Smooth muscle cell (in vitro differentiated cells): ENCODE measurements around the gene DRD2. TPM values are rescaled to one million over a fixed set of nuclear protein-coding genes. Genes with fewer than 3 reads are reported as not detected.

Source experiments
- DNase-seq: peaks from one replicate; lab custom pipeline; 2025; ENCODE audit not compliant: unreplicated experiment; lab: John Stamatoyannopoulos, UW
- H2AFZ ChIP-seq: fragments of 200-600 bp; sonication (generic); 2 replicates; pipeline ENCODE4 v1.6.0; 2016; ENCODE audit warnings: antibody characterized with exemption, low read depth, mild to moderate bottlenecking
- H3F3A ChIP-seq: fragments of 200-600 bp; sonication (generic); 2 replicates; pipeline ENCODE4 v1.6.0; 2017; ENCODE audit warnings: antibody characterized with exemption, low read depth
- H3K27ac ChIP-seq: fragments of 200-600 bp; sonication (generic); 2 replicates; pipeline ENCODE4 v1.5.1; 2016; ENCODE audit warnings: low read depth, mild to moderate bottlenecking
- H3K27me3 ChIP-seq: fragments of 200-600 bp; sonication (generic); 2 replicates; pipeline ENCODE4 v1.6.1; 2016; ENCODE audit warnings: low read depth, mild to moderate bottlenecking
- H3K36me3 ChIP-seq: fragments of 200-600 bp; sonication (generic); 2 replicates; pipeline ENCODE4 v1.5.1; 2016; ENCODE audit warnings: low read depth
- H3K4me1 ChIP-seq: fragments of 200-600 bp; sonication (generic); 2 replicates; pipeline ENCODE4 v1.5.1; 2016; ENCODE audit warnings: low read depth
- H3K4me2 ChIP-seq: fragments of 200-600 bp; sonication (generic); 2 replicates; pipeline ENCODE4 v1.6.0; 2016; ENCODE audit warnings: mild to moderate bottlenecking
- H3K4me3 ChIP-seq: fragments of 200-600 bp; sonication (generic); 2 replicates; pipeline ENCODE4 v1.5.1; 2016; ENCODE audit warnings: mild to moderate bottlenecking
- H3K79me2 ChIP-seq: fragments of 200-600 bp; sonication (generic); 2 replicates; pipeline ENCODE4 v1.6.0; 2016; ENCODE audit warnings: low read depth, mild to moderate bottlenecking
- H3K9ac ChIP-seq: fragments of 200-600 bp; sonication (generic); 2 replicates; pipeline ENCODE4 v1.6.0; 2016; ENCODE audit warnings: low read depth
- H3K9me3 ChIP-seq: fragments of 200-600 bp; sonication (generic); replicated peaks from 2 replicates; pipeline ENCODE4 v1.5.1; 2016; ENCODE audit warnings: low read depth
- H4K20me1 ChIP-seq: fragments of 200-600 bp; sonication (generic); 2 replicates; pipeline ENCODE4 v1.6.0; 2016; ENCODE audit warnings: low read depth
- CTCF ChIP-seq: fragments of 200-600 bp; sonication (generic); IDR thresholded peaks from 2 replicates; pipeline ENCODE4 v1.5.1; 2017; ENCODE audit warnings: borderline replicate concordance, mild to moderate bottlenecking, antibody characterized with exemption; ENCODE audit not compliant: insufficient read depth, poor library complexity, severe bottlenecking
- WGBS: methylation state at CpG from one replicate; pipeline ENCODE4 v1.1.7; 2016; ENCODE audit warnings: low lambda C conversion rate; 5-methylcytosine and 5-hydroxymethylcytosine counted together
- polyA plus RNA-seq: library from polyadenylated mRNA; unstranded; fragments of >200 nt; fragmentation: Nextera tagmentation; extraction: Ambion mirVana; gene quantifications from 2 replicates; pipeline ENCODE4 v1.2.1, GENCODE V29; 2016
- total RNA-seq: library from RNA; depleted of rRNA; stranded (reverse); fragments of >200 nt; gene quantifications from 2 replicates; pipeline ENCODE4 v1.2.3, GENCODE V29; 2014

Gene DRD2
- total and polyA plus RNA-seq, 2 experiments from 2014 or later: 0.57 to 0.72 TPM

- Histone ChIP-seq H4K20me1 (no peaks in the 10 kb centered on the region), H3K4me2 (no peak overlapping the region), H3K4me1 (no peaks in the 10 kb centered on the region), H2AFZ (no peak overlapping the region), H3K4me3 (no peak overlapping the region), H3K27me3 (peaks cover 5% of the 10 kb centered on the region), H3K79me2 (no peaks in the 10 kb centered on the region), H3K9me3 (no peaks in the 10 kb centered on the region), H3K27ac (no peak overlapping the region), H3K9ac (no peak overlapping the region), H3F3A (peaks cover 7% of the 10 kb centered on the region), H3K36me3 (no peaks in the 10 kb centered on the region)
- WGBS: 97% methylated on average over 4 of the region's 4 CpGs
- TF ChIP-seq CTCF: no peak
- no peak for DNase-seq
These were observed 12.4 kb upstream of the DRD2 start for GRCh38 chr11:113487622-113488021.

GRCh38 chr11:113484223-113484622 is 9.0 kb upstream of the DRD2 start:
- Histone ChIP-seq H3K4me2 (no peak overlapping the region), H3K36me3 (no peaks in the 10 kb centered on the region), H2AFZ (no peak overlapping the region), H3K9me3 (no peaks in the 10 kb centered on the region), H3K79me2 (no peaks in the 10 kb centered on the region), H3K9ac (no peak overlapping the region), H3K27ac (no peak overlapping the region), H3K4me3 (no peak overlapping the region), H4K20me1 (no peaks in the 10 kb centered on the region), H3K4me1 (no peaks in the 10 kb centered on the region), H3K27me3 (peaks cover 5% of the 10 kb centered on the region), H3F3A (peaks cover 2% of the 10 kb centered on the region)
- 87% methylated on average over 2 of the region's 2 CpGs for WGBS
- TF ChIP-seq CTCF: no peak
- DNase-seq: no peak

DNA sequence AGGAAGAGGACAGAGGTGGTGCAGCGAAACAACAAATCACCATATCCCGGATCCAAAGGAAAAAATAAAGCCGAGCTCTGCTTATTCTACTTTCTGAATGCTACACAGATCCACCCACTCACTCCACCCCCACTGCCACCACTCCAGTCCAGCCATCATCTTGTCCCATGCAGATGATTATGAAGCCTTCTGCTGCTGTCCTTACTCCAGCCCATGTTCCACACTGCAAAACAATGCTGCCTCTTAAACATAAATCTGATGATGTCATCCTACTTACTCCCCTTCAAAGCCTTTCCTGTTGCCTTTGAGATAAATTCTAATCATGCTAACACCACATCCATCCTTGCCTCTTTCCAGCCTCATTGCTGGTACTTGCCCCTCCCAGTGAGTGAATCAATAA is 6.5 kb upstream of the DRD2 start:
- Histone ChIP-seq H3K79me2 (no peaks in the 10 kb centered on the region), H3K27ac (no peak overlapping the region), H4K20me1 (no peaks in the 10 kb centered on the region), H3K9ac (no peak overlapping the region), H3K27me3 (peaks cover 26% of the 10 kb centered on the region), H3K9me3 (no peaks in the 10 kb centered on the region), H3K4me1 (no peaks in the 10 kb centered on the region), H2AFZ (no peak overlapping the region), H3K36me3 (no peaks in the 10 kb centered on the region), H3K4me3 (no peak overlapping the region), H3K4me2 (no peak overlapping the region), H3F3A (no peaks in the 10 kb centered on the region)
- no peak for DNase-seq
- 60% methylated on average over 3 of the region's 3 CpGs for WGBS
- TF ChIP-seq CTCF: no peak

- Histone ChIP-seq H3K79me2 (no peaks in the 10 kb centered on the region), H3K36me3 (no peaks in the 10 kb centered on the region), H3K4me2 (no peak overlapping the region), H4K20me1 (no peaks in the 10 kb centered on the region), H3K4me3 (no peak overlapping the region), H3K27ac (no peak overlapping the region), H3K9me3 (no peaks in the 10 kb centered on the region), H3K4me1 (no peaks in the 10 kb centered on the region), H3K27me3 (peaks cover 30% of the 10 kb centered on the region), H3K9ac (no peak overlapping the region), H2AFZ (no peak overlapping the region), H3F3A (no peaks in the 10 kb centered on the region)
- no peak for DNase-seq
- TF ChIP-seq CTCF: no peak
These were observed 6.0 kb upstream of the DRD2 start for GRCh38 chr11:113481226-113481625.
